Activated T-cell treated with anti-CD3 and anti-CD28 coated beads for 1 hour (primary cell): Measurements from ENCODE around the gene STARD3NL.
"Not testable (repeated sequence)": the region's sequence is repeated elsewhere in the genome, so short reads cannot be mapped to it uniquely, and the experiment has no call there.

Experiments
- DNase-seq: peaks from one replicate; pipeline ENCODE4 v3.0.0-alpha.2; 2020; ENCODE audit warnings: low read depth

STARD3NL gene

DNA sequence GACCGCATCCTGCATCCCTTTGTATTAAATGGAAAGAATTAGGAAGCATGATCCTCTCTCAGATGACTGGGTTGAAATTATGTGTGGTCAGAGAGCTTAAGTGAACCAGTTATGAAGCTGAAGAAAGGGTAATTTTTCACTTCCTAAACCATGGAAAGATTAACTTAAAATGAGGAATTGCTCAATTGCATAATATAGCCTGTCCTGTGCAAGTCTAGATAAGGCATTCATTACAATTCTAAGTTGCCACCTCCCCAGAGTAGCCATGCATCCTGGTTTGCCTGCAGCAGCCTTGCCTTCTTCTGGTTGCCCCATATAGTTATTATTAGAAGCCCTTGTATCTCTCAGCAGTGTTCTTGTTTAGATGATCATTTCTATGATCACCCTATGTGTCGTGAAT lies 45.3 kb downstream of the STARD3NL start:
- no peak for DNase-seq

- DNase-seq = no peak
Observed at GRCh38 chr7:38224392-38224791, 46.3 kb downstream of the STARD3NL start.

- no peak for DNase-seq
Observed at GRCh38 chr7:38229386-38229785, 51.3 kb downstream of the STARD3NL start.

GRCh38 chr7:38229884-38230642 lies 52.0 kb downstream of the STARD3NL start:
- DNase-seq = no peak

- DNase-seq = peak; percentile 36
Observed at GRCh38 chr7:38232502-38233366, 54.7 kb downstream of the STARD3NL start.

- DNase-seq = not testable (repeated sequence)
Observed at GRCh38 chr7:38234759-38235158, 56.7 kb downstream of the STARD3NL start.

GRCh38 chr7:38235606-38236005 lies 57.6 kb downstream of the STARD3NL start:
- DNase-seq = no peak

GRCh38 chr7:38239129-38239528 lies 61.1 kb downstream of the STARD3NL start:
- DNase-seq = not testable (repeated sequence)

DNA sequence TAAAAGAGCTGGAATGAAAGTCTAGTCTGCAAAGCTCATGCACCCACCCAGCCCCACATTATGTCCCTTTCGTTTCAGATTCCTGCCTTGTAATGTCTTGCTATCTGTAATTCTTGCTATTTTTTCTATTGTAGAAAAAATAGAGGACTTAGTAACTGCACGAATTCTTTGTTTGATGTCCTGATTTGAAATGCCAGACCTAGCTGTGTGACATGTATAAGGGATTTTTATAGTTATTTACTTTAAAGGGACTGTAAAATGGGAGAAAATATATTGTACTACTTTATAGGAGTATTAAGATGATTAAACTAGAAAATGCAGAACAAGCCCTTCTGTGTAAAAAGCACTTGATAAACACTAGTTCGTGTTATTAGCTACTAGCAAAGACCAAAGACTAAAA lies 63.0 kb downstream of the STARD3NL start:
- DNase-seq = no peak

- no peak for DNase-seq
Observed at GRCh38 chr7:38242814-38243213, 64.8 kb downstream of the STARD3NL start.

GRCh38 chr7:38243345-38243744 lies 65.3 kb downstream of the STARD3NL start:
- not testable (repeated sequence) for DNase-seq

GRCh38 chr7:38244516-38244915 lies 66.5 kb downstream of the STARD3NL start:
- DNase-seq = no peak

GRCh38 chr7:38245409-38245977 lies 67.4 kb downstream of the STARD3NL start:
- DNase-seq = no peak

DNA sequence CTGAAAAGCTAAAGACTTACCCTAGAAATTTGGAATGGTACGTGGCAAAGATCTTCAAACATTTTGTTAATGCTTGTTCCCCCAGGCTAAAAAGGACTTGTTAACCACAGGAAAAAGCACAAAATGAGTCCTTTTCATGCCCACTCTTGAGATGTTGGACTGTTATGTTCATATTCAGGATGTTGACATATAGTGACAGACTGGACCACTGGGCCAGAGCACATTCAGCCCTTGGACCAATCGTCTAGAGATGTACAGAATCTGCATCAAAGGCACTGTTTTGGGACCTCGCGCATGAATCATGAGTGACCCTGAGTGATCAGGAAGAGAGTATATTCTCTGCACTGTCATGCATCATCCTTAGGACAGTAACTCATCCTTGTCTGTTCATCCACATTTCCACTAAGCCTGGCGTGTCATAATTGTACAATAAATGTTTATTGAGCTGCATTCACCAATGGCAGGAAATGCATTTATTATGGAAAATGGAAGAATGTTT lies 70.1 kb downstream of the STARD3NL start:
- no peak for DNase-seq

DNA sequence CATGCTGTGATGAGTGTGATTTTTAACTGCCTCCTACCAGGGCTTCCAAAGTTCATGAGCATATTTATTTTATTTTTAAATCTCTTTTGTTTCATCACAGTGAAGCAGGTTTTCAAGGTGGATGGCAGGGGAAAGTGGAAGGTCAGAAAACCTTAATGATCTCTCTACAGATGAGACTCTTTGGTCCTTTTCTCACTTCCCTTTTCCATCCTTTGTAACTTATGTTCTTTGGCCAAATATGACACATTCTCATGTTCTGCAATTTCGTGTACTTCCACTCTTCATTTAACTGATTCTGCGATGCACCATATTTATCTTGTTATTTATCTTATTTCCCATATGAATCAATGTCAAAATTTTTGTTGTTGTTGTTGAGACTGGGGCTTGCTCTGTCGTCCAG lies 71.8 kb downstream of the STARD3NL start:
- not testable (repeated sequence) for DNase-seq

DNA sequence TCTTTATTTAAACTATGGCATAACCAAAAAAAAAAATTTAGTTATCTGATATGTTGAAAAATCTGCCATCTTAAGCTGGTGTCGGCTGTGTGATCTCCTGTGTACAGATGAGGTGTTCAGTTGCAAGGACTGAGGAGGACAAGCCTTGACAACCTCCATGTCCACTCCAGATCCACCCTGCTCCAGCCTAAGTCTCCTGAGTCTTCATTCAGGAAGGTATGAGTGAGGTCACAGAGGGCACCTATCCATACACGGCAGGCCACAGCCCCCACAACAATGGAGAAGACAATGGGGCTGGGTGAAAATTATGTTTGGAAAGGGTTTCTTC lies 79.3 kb downstream of the STARD3NL start:
- DNase-seq = no peak

- DNase-seq = not testable (repeated sequence)
Observed at GRCh38 chr7:38259157-38259556, 81.1 kb downstream of the STARD3NL start.

GRCh38 chr7:38261601-38262000 lies 83.6 kb downstream of the STARD3NL start:
- DNase-seq = not testable (repeated sequence)

DNA sequence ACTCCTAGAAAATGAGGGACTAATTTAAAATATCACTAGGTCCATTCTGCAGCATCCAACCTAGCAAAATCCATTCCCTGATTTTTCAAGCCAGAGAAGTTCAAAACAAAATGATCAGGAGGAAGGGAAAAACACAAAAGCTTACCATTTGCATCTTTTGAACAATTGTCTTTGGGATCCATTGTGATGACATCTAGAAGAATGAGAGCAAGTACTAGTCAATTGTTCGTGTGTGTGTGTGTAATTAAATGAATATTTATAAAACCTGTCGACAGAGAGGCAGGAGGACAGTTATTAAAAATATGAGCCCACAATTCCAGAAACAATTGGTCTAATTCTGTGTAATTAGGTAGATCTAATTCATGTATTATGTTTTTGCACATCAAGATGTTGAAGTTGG lies 84.0 kb downstream of the STARD3NL start:
- DNase-seq = not testable (repeated sequence)

DNA sequence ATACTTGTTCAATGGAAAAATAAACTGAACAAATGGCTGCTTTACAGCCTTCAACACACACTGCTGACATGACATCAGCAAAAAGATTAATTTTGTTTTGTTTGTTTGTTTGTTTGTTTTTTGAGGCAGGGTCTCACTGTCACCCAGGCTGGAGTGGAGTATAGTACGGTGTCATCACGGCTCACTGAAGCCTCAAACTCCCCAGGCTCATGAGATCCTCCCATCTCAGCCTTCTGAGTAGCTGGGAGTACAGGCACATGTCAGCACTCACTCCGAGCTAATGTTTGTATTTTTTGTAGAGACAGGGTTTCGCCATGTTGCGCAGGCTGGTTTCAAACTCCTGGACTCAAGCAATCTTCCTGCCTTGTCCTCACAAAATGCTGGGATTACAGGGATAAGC lies 84.5 kb downstream of the STARD3NL start:
- no peak for DNase-seq

GRCh38 chr7:38263274-38263673 lies 85.2 kb downstream of the STARD3NL start:
- DNase-seq = not testable (repeated sequence)

- DNase-seq = not testable (repeated sequence)
Observed at GRCh38 chr7:38264602-38265001, 86.6 kb downstream of the STARD3NL start.

- DNase-seq = not testable (repeated sequence)
Observed at GRCh38 chr7:38265958-38266357, 87.9 kb downstream of the STARD3NL start.
